Loucy (cell line): ENCODE measurements around the gene MCM3AP.

Experiments
- CTCF ChIP-seq: fragments of 200-600 bp; sonication (generic); conservative IDR thresholded peaks from 2 replicates; pipeline ENCODE4 v1.5.1; 2014; ENCODE audit warnings: mild to moderate bottlenecking, antibody characterized with exemption, low read length
- EZH2phosphoT487 ChIP-seq: fragments of 200-600 bp; IDR thresholded peaks from 2 replicates; pipeline ENCODE4 v1.6.1; 2018; ENCODE audit warnings: antibody characterized with exemption, mild to moderate bottlenecking, moderate library complexity, borderline replicate concordance

DNA sequence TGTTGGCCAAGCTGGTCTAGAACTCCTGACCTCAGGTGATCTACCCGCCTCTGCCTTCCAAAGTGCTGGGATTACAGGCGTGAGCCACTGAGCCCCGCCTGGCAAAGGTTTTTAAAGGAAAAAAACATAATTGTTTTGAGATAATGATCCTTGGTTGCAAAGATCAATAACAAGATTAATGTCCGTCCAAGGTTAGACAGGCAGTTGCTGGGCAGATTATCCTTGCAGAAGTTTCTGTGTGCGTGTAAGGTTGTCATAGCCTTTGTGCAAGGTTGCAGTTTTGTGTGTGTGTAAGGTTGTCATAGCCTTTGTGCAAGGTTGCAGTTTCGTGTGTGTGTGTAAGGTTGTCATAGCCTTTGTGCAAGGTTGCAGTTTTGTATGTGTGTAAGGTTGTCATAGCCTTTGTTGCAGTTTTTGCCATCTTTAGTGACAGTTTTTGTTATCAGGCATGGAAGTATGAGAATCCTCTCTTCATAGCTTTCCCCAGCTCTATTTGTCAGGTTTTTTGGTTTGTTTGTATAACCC lies 4.3 kb upstream of the MCM3AP start:
- TF ChIP-seq CTCF: no peak
- TF ChIP-seq EZH2phosphoT487: no peak
